NCI-H146 (cell line): ENCODE data around the gene KRI1.

ENCODE experiments used
- DNase-seq: peaks from one replicate; lab custom pipeline; 2025; lab: John Stamatoyannopoulos, UW

Gene KRI1

DNA sequence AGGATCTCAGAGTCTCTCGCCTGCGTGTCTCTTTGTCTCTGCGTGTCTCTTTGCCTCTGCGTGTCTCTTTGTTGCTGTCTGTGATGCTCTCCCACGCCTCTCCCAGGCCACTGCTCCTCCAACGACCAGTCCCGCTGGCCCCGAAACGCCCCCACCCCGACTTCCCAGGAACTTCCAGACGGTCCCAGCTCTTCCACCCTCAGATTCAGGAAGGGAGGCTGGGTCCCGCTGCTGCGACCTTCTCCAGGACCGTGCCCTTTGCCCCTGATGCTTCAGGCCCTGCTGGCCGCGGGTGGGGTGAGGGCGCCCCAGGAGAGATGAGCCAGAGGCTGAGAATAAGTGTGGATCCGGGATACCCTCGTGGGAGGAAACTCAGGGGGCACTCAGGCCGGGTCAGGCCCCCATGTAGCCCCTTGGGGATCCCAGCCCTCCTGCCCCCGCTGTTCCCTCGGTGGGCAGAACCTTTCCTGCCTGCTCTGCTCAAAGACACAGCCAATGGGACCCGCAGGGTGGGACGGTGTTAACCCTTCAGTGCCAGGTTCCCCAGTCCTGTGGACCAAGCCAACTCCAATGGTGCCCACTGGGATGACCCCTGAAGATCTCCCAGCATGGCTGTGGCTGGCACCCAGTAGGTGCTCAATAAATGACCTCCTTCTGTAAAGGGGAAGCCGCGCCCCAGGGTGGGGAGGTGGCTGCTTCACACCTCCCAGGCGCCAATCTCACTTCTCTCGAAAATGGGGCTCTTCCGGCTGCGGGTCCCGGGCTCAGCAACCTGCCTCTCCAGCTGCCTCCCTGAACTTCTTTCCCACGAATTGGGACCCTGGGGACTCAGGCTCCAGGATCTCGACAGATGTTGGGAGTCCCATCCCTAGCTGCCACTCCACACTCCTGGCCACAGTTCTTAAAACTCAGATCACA is 47.1 kb downstream of the KRI1 start:
- DNase-seq: no peak

DNA sequence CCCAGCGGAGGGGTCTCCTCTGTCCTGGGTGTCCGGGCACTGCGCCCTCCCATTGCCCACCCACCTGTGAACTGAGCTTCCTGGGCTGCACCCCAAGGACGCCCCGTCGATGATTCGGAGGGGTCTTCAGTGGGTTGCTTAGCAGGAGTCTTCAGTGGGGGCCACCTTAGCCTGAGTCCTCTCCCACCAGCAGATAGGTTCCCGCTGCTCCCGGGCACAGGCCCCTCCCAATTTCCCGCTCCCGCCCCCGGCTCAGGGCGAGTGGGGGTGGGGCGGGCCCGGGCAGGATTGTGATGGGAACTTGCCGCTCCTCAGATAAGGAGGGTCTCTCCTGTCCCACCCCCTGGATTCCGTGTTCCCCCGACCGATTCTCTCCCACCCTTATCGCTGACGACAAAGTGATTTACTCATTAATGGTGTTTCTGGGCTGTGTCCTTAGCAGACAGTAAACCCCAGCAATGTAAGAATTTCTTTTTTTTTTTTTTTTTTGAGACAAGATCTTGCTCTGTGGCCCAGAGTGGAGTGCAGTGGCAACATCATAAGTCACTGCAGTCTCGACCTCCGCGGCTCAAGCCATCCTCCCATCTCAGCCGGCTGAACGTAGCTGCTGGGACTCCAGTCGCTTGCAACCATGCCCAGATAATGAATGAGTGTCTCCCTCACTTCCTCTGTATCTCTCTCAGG is 47.9 kb downstream of the KRI1 start:
- peak; percentile 37 for DNase-seq

DNA sequence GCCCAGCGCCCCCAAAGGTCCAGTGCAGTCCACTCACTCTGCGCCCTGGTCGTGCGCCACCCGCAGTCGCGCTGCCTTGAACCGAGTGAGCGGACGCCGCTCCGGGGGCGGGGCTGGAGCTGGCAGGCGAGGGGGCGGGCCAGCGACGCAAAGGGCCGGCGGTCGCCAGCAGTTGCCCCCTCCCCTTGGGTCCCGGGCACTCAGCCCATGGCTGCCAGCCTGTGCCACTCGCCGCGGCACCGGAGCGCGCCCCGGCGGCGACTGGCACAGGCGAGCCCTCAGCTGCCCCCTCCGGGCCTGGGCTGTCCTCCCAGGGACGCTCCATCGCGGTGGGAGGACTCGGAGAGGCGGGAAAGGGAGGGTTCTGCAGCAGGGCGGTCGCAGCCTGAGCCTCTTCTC is 48.5 kb downstream of the KRI1 start, which contains the start of gene S1PR5:
TSS of gene S1PR5 (minus strand) at position 87 of the 399 bp plus-strand sequence. CDS start 2,436 bp downstream, outside the sequence.
- peak; percentile 34 for DNase-seq

DNA sequence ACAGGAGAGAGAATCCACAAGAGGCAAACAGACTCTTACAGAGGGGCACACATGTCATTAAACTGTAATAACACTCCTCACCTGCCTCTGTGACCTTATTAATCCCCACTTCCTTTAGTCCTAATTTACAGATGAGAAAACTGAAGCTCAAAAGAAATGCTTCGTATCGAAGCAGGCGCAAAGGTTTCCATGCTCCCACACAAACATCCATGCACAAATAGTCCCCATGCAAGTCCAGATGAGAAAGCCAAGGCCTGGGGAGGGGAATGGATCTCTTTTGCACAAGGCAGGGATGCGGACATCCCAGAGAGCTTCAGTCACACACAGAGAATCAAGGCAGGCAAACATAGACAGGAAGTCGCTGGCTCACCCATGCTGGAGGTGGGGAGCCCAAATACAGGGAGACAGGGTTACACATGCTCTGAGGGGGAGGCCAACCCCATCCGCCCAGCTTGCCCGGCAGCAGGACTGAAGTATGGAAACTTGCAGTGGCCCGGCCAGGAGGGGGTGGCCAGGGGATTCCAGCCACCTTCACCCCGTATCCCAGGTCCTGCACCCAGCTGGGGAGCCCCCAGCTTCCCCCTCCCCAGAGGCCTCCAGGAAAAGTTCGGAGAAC is 49.0 kb downstream of the KRI1 start:
- peak; percentile 25 for DNase-seq

DNA sequence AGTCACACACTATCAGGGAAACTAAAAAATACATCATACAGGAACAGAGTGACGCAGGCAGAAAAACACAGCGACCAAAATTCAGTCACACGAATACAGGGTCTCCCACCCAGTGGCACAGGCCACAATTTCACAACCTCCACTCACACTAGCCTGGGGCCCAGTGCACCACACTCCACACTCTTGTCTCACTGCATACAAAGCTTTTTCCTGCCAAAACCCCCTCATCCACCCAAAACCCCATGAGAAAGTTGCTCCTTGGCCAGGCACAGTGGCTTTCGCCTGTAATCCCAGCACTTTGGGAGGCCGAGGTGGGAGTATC is 49.8 kb downstream of the KRI1 start:
- DNase-seq: no peak

DNA sequence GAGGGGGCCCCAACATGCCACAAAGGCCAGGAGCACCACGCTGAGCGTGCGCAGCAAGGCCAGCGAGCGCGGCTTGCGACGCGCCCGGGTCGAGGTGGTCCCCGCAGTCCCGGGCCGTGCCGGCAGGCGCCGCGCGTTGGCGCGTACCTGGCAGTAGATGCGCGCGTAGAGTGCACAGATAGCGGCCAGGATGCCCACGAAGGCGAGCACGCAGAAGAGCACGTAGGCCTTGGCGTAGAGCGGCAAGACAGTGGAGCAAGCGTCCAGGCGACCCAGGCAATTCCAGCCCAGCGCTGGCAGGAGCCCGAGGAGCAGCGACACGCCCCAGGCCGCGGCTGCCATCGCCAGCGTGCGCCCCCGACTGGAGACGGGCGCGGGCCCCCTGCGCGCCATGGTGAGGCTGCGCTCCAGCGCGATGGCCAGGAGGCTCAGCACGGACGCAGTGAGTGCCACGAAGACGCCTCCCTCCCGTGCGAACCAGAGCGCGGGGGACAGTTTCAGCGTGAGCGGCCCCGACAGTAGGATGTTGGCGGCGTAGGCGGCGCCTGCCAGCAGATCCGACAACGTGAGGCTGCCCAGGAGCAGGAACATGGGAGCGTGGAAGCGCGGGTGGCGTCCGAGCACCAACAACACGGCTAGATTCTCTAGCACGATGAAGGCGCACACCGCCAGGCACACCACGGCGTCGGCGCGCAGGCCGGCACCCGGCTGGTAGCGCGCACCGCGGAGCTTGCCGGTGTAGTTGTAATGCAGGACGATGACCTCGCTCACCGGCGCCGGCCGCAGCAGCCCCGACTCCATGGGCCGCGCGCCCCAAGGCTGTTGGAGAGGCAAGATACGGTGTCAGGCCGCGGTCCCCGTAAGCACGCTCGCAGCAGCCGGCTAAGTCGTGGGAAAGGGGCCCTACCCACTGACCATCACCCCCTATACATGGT is 51.3 kb downstream of the KRI1 start:
- no peak for DNase-seq

DNA sequence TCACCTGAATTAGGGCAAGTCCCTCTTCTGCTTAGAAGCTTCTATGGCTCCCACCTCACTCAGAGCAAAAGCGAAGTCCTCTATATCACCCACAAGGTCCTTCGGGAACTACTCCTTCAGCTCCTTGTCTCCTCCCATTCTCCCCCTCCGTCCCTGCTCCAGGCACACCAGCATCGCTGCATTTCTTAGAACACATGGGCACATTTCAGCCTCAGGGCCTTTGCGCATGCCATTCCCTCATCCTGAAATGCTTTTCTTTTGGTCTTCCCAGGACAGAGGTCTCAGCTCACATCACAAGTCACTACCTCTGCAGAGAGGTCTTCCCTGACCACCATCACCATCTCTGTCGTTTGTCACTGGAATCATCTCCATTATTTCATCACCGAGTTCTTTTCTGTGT is 52.6 kb downstream of the KRI1 start:
- DNase-seq: no peak

DNA sequence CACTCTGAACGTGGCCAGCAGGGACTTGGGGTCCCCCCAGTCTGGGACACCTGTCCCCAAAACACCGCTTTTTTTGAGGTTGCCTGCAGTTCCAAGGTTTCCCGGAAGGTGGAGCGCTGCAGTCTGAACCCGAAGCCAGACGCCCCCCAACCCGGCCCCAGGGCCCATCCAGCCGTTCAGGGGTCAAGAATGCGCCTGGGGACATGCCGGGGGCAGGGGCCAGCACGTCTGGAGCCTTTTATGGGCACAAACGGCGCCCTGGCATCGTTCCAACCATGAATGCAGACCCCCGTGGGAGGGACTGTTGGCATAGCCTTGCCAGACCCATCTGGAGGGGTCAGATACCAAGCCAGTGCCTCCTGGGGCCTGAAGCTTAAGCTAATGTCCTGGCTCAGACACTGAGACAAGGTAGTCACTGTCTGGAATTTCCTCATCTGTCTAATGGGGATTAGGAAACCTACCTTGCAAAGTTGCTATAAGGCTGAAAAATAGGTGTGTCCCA is 55.5 kb downstream of the KRI1 start:
- peak; percentile 18 for DNase-seq

DNA sequence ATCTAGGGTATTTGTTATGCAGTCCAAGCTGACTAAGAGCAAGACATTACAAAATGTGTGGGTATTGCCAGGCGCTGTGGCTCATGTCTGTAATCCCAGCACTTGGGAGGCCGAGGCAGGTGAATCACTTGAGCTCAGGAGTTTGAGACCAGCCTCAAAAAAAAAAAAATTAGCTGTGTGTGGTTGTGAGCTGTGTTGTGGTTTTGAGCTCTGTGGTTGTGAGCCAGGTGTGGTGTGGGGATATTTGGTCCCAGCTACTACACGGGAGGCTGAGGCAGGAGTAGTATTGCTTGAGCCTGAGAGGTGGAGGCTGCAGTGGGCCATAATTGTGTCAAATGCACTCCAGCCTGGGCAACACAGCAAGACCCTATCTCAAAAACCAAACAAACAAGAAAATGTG is 57.1 kb downstream of the KRI1 start:
- no peak for DNase-seq

DNA sequence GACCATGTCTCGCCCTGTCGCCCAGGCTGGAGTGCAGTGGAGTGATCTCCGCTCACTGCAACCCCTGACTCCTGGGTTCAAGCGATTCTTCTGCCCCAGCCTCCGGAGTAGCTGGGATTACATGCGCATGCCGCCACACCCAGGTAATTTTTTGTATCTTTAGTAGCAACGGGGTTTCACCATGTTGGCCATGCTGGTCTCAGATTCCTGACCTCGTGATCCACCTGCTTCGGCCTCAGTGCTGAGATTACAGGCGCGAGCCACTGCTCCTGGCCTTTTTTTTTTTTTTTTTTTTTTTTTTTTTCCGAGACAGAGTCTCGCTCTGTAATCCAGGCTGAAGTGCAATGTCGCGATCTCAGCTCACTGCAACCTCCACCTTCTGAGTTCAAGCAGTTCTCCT is 57.8 kb downstream of the KRI1 start:
- no peak for DNase-seq

DNA sequence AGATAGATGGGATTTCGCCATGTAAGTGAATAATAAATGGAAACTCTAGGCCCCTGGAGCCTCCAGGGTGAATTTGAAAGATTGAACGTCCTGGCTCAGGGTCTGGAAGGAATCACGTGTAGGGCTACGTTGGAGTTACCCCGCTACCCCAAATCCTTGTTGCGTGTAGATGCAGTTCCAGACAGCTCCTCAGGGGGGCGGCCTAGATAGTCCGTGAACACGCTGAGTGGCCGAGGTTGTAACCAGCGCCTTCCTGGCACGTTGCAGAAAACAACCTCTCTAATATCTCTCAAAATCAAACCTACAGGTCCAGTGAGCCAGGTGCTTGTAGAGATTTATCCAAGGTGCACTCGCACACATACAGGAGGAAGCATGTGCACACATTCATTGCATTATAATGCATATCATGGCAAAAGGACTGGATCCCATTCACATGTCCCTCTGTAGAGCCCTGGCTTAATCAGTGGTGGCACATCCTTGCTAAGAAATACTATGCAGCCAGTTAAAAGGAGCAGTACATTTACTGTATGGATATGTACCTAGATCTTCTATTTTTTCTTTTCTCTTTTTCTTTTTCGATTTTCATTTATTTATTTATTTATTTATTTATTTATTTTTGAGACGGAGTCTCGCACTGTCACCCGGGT is 60.1 kb downstream of the KRI1 start:
- DNase-seq: peak; percentile 50
